Measurements from ENCODE around the gene PCNT.

Gene PCNT

DNA sequence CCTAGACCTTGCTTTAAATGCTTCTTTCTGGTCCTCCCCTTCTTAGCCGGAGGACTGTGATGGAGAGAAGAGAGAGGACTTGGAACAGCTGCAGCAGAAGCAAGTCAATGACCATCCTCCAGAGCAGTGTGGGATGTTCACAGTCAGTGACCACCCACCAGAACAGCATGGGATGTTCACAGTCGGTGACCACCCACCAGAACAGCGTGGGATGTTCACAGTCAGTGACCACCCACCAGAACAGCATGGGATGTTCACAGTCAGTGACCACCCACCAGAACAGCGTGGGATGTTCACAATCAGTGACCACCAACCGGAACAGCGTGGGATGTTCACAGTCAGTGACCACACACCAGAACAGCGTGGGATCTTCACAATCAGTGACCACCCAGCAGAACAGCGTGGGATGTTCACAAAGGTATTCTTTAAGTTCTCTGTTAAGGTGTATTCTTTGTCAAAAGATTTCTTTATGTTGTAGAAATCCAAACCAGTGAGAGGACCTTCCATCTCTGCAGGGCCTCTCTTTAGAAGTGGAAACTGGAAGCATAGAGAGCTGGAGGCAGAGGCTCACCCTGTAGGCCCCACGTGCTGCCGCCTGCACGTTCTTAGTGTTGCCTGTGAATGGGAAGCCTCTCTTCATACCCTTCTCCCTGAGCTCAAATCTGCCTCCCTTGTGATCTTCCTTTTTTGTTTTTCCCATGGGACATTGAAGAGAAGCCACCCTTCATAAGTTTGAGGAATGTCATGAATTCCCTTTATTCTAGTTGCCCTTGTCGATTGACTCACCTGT is 10.6 kb downstream of the PCNT start:
- DNase-seq (ENCODE audit: low spot score), result no peak

DNA sequence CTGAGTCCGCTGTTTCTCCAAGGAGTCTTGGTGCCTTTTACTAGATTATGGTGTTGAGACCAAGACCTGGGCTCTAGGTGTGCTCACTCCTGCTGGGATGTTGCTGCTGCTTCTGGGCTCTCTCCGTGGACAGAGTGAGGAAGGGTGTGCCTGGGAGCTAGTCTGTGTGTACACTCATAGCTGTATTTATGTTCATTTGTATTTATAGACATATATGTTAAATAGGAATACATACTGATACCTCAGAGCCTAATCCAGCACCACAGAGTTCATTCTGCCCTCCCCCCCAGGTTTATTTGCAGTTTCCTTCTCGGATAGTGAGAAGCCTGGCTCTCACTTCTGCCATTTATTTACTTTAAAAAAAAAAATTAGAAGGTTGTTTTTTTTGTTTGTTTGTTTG is 12.6 kb downstream of the PCNT start:
- no peak for DNase-seq (ENCODE audit: low spot score)

DNA sequence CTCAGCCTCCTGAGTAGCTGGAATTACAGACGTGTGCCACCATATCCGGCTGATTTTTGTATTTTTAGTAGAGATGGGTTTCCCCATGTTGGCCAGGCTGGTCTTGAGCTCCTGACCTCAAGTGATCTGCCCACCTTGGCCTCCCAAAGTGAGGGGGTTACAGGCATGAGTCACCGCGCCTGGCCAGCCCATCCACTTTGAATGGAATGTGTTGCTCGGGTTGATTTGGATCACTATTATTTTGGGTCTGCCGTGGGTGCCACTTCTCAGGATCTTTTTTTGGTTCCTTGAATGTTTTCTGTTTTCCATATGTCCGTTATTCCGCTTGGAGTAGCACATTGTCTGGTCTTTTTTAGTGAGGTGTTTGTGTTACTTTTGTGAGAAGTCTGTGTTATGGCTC is 17.0 kb downstream of the PCNT start:
- DNase-seq (ENCODE audit: low spot score), result no peak

DNA sequence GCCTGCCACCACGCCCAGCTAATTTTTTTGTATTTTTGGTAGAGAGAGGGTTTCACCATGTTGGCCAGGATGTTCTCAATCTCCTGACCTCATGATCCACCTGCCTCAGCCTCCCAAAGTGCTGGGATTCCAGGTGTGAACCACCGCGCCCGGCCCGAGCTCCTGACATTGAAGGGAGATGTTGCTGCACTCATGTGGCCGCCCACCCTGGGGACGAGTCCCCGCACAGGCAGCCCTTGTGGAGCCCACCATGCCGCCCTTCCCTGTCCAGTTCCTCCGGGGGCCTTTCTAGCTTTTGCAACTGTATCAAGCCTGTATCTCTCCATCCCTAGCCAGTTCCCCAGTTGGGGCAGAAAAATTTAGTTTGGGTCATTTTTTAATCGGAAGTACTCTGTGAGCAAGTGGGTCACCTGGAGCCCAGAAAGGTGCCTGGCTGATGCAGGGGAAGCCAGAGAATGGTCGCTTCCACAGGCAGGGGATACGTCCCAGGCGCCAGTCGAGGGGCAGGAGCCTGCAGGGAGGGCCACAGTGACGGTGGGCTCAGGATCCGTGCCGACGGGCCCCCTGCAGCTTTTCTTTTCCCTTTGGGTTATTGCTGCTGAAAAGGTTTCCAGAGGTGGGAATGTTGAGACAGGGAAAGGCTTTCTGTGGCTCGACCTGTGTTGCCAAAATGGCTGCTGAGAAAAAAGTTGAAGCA is 20.4 kb downstream of the PCNT start:
- DNase-seq (ENCODE audit: low spot score), result no peak

DNA sequence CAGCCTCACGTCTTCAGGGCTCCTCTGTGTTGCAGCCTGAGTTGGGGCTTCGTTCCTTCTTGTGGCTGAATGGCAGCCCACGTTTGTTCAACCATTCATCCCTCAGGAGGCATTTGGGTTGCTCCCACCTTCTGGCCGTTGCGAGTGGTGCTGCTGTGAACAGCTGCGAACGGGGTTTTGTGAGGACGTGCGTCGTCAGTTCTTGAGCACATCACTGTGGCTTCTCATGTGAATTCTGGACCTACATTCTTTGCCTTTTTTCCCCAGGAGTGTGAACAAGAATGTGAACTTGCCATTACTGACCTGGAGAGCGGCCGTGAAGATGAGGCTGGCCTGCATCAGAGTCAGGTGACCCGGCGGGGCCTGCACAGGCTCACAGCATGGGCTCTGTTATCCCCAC is 21.9 kb downstream of the PCNT start:
- no peak for DNase-seq (ENCODE audit: low spot score)

DNA sequence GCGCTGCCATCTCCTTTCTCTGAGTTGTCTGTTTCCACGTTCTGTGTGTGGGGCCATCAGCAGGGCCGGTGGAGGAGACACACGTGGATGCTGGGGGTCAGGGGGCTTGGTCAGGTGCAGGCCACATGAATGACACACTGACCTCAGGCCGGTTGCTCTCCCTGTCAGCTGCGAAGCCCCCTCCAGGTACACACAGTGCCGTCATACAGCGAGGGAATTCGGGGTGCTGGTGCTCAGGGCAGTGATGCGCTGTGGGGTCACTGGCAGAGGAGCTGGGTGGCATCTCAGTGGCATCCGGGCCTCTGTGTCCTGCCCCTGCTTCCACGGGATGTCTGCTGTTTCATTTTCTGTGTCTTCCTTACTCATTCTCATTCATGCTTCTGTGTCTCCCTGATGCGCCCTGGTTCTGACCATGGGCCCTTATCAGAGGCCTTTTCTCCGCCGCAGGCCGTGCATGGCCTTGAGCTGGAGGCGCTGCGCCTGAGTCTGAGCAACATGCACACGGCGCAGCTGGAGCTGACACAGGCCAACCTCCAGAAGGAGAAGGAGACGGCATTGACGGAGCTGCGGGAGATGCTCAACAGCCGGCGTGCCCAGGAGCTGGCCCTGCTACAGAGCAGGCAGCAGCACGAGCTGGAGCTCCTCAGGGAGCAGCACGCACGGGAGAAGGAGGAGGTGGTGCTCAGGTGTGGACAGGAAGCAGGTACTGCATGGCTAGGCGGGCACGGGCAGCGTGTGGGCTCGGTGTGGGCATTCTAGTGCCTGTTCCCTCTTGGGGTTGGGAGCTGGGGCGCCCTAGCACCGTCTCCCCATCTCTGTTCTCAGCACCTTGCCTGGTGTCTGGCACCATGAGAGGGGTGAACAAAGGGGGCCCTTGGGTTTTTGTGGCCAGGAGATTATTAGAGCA is 22.6 kb downstream of the PCNT start:
- DNase-seq (ENCODE audit: low spot score), result no peak

DNA sequence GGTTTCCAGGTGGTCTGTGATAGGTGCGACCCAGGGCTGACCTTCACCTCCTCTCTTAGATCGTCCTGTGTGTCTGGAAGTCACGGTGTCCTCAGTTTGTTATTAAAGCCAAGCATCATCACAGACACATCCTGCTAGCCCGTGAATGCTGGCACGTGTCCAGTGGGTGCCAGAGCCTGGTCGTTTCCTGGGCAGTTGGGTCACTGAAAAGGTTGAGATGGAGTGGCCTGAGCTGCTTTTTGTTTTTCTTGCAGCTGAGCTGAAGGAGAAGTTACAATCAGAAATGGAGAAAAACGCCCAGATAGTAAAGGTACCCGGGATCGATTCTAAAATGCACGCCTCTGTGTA is 23.2 kb downstream of the PCNT start:
- no peak for DNase-seq (ENCODE audit: low spot score)

DNA sequence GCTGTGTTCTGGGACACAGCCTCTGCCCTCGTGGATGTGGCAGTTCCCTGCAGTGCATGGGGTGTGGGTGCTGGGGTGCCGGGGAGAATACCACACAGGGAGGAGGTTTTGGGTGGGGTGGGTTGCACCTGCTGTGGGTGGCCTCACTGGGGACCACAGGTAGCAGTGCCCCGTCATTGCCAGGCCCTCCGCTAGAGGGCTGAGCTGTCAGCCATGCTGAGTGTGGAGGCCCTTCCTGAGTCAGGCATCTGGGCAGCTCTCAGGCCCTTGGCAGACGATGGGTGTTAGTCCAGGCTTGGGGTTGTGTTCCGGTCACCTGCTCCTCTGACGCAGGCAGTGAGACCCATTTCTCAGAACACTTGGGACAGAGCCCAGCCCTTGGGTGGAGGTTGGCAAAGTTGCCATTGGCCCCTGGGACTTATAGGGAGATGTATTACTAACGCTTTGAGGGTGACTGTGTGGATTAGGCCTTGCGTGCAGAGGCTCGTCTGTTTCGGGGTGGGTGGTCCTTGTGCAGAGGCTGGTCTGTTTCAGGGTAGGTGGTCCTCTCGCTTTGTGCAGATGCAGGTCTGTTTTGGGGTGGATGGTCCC is 23.9 kb downstream of the PCNT start:
- DNase-seq (ENCODE audit: low spot score), result no peak

DNA sequence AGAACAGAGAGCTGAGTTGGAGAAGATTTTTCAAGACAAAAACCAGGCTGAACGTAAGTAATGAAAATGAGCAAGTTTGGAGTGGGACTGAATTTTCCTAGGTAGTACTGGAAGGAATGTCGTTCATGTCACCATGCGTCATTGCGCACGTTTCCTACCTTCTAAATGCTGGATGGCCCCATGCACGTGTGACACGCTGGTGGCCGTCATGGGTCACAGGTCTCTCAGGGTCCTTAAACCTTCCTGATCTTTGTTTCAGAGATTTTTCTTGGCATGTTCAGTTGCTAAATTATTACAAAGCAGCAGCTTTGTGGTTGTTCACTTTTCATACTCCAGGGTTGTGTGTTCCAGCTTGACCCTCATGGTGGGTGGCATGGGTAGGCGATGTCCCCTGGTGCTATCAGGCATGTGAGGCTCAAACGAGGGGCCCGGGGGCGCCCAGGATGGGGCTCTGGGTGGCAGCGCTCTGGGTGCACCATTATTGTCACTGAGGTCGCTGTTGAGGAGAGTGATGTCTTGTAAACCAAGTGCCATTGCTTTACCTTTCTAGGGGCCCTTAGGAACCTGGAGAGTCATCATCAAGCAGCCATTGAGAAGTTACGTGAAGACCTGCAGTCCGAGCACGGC is 25.3 kb downstream of the PCNT start:
- DNase-seq (ENCODE audit: low spot score), result no peak

DNA sequence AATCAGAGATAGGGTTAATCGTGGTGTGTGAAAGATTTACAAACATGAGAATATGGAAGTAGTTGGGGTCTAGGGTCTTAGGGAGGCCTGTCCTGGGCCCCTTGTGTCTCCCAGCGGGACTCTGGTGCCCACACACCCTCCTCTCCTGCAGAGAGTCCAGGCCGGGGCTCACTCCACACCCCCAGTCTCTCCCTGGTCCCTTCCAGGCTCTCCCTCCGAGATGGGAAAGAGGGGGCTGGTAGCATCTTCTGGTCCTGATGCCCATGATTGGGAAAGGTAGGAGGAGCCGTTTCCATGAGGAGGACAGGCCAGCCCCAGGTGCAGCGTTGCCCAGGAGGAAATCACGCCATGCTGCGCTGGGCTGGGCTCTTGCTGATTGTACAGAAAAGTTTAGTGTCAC is 26.6 kb downstream of the PCNT start:
- DNase-seq (ENCODE audit: low spot score), result no peak

DNA sequence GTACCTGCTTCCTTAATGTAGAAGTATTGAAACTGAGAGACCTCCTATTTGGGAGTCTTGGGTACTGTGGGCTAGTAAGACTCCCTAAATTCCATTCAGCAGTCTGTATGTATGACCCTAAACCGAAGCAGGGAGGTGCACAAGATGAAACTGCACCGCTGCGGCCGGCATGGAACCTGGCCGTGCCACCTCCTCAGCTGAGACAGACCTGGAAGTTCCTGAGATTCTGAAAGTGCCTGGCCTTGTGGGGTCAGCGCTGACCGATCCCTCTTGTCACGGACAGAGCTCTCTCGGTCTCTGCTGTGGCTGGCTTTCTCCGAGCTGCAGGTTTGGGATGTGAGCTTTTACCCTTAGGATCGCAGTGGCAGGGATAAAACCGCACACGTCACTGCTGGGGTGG is 27.0 kb downstream of the PCNT start:
- no peak for DNase-seq (ENCODE audit: low spot score)

DNA sequence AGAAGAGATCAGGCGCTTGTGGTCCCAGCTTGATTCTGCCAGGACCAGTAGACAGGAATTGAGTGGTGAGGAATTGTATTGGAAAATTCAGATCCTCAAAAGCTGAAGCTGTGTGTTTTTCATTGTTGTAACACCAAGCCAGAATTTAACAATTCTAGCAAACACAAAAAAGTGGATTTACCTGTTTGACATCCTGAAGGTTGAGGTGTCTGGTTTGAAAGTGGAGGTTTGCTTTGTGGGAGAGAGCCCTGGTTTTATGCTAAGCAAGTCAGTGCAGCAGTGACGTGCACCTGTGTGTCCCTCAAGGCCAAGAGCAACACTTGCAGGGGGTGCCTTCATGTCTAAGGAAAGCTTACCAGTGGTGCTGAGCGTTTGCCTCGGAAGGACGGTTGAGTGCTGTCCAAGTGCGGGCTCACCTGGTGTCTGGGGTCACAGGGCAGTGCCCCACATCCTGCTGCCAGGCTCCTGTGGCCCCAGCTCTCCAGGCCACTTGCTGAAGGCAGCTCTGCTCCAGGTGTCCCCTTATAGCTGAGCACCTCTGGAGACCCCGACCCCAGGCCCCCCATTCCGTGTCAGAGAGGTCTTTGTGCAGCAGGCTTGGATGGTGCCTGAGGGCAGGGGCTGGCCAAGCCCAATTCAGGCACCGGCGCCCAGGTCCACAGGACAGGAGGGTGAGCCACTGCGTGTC is 27.7 kb downstream of the PCNT start:
- DNase-seq (ENCODE audit: low spot score), result no peak

DNA sequence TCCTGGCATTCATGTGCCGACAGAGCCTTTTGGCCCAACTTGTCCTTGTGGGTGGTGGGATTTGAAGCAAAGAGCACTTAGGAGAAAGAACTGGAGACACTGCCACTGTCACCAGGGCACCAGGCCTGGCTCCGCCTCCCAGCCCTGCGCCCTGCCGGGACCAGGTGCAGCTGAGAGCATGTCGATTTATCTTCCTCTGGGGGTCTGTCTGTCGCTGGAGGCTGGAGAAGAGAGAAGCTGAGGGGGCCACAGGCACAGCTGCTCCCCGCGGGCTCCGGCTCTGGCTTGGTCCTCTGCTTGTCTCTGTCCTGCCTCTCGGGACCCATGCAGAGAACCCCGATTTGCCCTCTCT is 28.2 kb downstream of the PCNT start:
- no peak for DNase-seq (ENCODE audit: low spot score)

DNA sequence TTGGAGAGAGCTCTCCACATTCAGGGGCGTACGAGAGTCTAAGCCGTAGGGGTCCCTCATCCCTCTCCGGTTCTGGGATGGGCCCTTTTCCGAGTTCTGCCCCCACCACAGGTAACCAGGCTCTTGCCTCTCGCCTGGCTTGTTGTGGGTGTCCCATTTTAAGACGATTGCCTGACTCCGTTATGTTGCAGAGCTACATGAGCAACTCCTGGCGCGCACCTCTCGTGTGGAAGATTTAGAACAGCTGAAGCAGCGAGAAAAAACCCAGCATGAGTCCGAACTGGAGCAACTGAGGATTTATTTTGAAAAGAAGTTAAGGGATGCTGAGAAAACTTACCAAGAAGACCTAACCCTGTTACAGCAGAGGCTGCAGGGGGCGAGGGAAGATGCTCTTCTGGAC is 29.0 kb downstream of the PCNT start:
- DNase-seq (ENCODE audit: low spot score), result no peak

DNA sequence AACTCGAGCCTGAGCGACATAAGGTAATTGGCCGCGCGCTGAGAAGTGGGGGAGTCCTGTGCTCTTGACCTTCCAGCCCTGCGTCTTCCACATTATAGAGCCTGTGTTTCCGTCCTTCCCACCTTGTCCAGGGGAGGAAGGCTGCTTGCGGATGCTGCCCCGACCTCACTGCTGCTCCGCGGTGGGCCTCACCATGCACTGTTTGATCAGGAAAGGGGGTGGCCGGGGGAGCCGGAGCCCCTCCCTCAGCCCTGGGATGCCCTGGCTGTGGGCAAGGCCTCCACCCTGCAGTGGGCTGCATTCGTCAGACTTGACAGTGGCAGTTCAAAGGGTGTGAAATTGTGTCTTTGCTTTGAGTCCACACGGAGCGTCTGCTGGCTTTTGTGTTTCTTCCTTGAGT is 30.1 kb downstream of the PCNT start:
- DNase-seq (ENCODE audit: low spot score), result no peak

DNA sequence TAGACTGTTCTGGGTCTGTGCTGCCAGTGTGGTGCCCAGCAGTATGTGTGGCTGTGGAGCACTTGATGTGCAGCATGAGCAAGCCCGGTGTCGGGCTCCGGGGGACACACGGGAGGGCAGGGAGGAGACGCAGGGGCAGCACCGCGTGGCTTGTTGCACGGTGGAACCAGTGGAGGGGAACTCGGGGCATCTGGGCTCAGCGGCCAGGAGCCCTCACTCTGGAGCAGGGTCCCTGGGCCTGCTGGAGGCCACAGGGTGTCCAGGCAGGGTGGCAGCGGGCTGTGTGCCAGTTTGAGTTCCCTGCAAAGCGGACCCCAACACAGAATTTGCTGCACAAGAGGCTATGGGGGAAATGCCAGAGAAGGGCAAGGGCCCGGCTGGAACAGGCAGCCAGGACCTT is 30.6 kb downstream of the PCNT start:
- no peak for DNase-seq (ENCODE audit: low spot score)

DNA sequence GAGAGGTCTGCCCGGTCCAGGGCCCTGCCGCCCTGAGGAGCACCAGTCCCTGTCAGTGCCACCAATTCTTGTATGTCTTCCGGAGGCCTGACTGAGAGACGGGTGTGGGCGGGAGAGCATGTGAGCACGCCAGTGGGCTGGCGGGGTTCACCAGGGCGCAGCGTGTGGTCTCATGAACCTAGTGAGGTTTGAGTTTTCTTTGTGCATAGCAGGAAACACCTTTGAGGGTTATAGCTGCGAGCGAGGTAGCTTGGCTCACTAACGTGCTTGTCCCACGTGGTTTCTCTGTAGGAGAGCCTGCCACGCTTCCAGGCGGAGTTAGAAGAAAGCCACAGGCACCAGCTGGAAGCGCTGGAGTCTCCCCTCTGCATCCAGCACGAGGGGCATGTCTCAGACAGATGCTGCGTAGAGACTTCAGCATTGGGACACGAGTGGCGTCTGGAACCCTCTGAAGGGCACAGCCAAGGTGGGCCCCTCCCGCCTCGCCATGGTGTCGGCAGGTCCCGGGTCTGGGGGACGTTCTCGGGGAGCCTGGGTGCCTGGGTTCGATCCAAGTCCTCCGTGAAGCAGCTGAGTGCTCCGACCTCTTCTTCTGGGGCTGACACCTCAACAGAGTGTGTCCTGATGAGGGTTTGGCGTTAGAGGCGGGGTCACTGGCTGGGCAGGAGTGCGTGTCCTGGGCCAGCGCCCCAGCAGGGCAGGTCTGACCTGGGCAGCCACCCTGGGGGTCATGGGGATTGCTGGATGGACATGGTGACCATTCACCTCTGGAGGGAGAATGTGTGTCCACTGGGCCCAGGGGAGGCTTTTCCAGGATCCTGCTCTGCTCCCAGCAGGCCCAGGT is 31.4 kb downstream of the PCNT start:
- no peak for DNase-seq (ENCODE audit: low spot score)

DNA sequence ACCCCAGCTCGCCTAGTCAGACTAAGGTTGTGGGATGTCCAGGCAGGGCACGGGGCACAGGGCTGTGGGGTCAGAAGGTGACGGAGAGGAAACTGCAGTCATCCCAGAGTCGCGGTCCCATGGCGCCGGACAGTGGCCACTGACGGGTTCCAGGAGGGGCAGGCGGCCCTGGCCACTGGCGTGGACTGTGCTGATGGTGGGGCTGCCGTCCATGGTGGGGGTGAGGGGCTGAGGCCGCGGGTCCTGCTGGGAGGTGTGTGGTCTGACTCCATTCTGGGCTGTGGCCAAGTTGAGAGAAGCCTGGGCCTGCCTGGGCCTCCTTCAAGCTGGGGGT is 32.0 kb downstream of the PCNT start:
- DNase-seq (ENCODE audit: low spot score), result no peak

DNA sequence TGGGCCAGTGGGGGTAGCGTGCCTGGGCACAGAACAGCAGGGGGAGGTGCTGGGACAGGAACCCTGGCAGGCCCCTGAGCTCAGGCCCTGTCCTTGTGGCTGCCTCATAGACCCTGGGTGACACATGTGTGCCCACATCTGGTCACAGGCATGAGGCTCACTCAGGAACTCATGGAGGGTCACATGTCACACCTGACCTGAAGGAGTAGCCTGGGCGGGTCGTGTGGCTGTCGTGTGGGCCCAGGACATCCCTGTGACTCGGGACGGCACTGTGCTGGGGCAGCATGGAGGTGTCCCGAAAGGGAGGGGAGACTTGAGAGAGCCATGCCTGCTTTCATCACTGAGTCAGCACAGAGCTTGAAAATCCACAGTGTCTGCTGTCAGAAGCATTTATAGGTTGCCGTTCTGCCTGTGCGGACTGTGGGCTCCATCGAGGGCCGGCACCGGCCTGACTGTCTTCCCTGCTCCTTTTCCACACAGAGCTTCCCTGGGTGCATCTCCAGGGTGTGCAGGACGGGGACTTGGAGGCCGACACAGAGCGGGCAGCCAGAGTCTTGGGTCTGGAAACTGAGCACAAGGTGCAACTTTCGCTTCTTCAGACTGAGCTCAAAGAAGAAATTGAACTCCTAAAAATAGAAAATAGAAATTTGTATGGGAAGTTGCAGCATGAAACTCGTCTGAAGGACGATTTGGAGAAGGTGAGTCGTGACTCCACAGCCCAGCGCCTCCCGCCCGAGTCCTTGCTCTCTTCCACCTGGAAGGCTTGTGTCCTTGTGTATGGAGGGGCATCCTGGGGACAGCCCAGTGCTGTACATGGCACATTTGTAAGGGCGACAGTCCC is 32.8 kb downstream of the PCNT start:
- DNase-seq (ENCODE audit: low spot score), result no peak

DNA sequence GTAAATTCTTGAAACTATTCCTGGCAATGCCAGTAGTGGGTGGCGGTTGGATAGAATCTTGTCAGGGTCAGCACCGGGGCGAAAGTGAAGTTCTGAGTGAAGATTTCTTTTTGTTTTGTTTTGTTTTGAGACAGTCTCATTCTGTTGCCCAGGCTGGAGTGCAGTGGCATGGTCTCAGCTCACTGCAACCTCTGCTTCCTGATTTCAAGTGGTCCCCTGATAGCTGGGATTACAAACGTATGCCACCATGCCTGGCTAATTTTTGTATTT is 33.3 kb downstream of the PCNT start:
- no peak for DNase-seq (ENCODE audit: low spot score)
